ENCODE results near the gene DCTN4. TPM values are rescaled to one million over a fixed set of nuclear protein-coding genes. Genes with fewer than 3 reads are reported as not detected.

The DCTN4 gene
- total RNA-seq, 1 experiment from 2014 or later, result 48.5 TPM

DNA sequence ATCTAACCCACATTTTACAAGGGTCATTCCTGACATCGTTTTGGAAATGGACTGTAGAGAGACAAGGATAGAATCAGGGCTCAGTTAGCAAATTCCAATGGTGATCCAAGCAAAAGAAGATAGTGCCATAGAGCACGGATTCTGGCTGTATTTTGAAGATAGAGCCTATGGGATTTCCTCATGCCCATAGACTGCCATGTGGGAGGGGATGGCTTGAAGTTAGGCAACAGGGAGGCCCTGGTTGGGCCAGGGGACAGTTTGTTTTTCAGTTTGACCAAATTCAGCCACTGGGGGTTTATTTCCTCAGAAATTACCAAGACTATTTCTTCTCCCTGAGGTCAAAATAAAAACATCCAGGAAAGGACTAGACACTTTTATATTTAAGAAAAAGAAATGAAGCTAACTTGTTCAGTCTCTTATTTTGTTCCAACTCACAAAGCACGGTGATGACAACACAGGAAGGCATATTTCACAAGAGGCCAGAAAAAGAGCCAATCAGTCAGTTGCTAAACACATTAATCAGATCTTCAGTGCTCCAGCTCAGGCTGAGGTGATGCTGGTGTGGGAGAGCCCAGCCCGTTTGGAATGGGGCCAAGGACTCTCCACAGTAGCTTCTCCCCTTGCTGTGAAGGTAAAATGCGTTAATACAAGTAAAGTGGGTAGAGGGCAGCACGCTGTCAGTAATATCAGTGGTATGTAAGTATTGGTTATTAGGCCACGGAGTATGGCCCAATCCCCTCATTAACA lies 4.4 kb upstream of the DCTN4 start:
- Histone ChIP-seq H2BK20ac (ENCODE audit: low read depth, low read length, poor library complexity, severe bottlenecking) (no peak overlapping the region), H4K91ac (ENCODE audit: insufficient read length, low read depth, low read length) (no peak overlapping the region), H3K4me1 (ENCODE audit: insufficient read depth, low read length) (peaks cover 2% of the 10 kb centered on the region; the same call in 1 of the 2 replicates), H2AFZ (ENCODE audit: low read length) (no peak overlapping the region), H3K18ac (ENCODE audit: insufficient read length, low read depth, low read length) (no peak overlapping the region), H2BK12ac (ENCODE audit: insufficient read length, low read depth, low read length) (no peak overlapping the region), H3K79me2 (ENCODE audit: insufficient read depth, low read length) (no peaks in the 10 kb centered on the region), H3T11ph (ENCODE audit: low read length) (no peak overlapping the region), H3K4ac (ENCODE audit: low read depth, low read length) (no peak overlapping the region), H3K14ac (ENCODE audit: insufficient read depth, low read length) (no peak overlapping the region), H3K9ac (ENCODE audit: extremely low read depth, insufficient read length, low read length) (no peak overlapping the region), H3K4me2 (ENCODE audit: insufficient read depth, insufficient read length, low read length) (no peak overlapping the region), H3K79me1 (ENCODE audit: insufficient read depth, low read depth, low read length, poor library complexity, severe bottlenecking) (no peaks in the 10 kb centered on the region), H3K27ac (ENCODE audit: insufficient read length, low read depth, low read length) (no peak overlapping the region), H3K56ac (ENCODE audit: insufficient read length, low read depth, low read length) (no peak overlapping the region), H3K27me3 (ENCODE audit: insufficient read depth, low read length) (no peaks in the 10 kb centered on the region), H3K23ac (ENCODE audit: insufficient read length, low read depth, low read length) (no peak overlapping the region), H4K20me1 (ENCODE audit: control insufficient read depth, insufficient read depth, insufficient read length) (no peaks in the 10 kb centered on the region), H2BK120ac (ENCODE audit: low read depth, low read length, poor library complexity, severe bottlenecking) (no peak overlapping the region), H3K9me3 (ENCODE audit: control insufficient read depth, low read depth, low read length) (no peaks in the 10 kb centered on the region), H2BK5ac (ENCODE audit: insufficient read length, low read length) (no peak overlapping the region), H3K23me2 (ENCODE audit: insufficient read length, low read depth, low read length, poor library complexity, severe bottlenecking) (peaks cover under 1% of the 10 kb centered on the region), H4K5ac (ENCODE audit: insufficient read length, low read depth, low read length) (no peak overlapping the region), H2BK15ac (ENCODE audit: low read depth, low read length) (no peak overlapping the region), H4K8ac (replicated peaks; ENCODE audit: insufficient read length, low read depth, low read length) (no peak overlapping the region), H2AK5ac (ENCODE audit: insufficient read length, low read length) (no peak overlapping the region)
- H3K27me3 Mint-ChIP-seq (ENCODE audit: low read depth), result peaks cover 14% of the 10 kb centered on the region
- no peak overlapping the region for H3K27ac Mint-ChIP-seq
- H3K9me3 Mint-ChIP-seq, result peaks cover 10 to 12% of the 10 kb centered on the region in 2 experiments; a peak in 3 of 5 replicates
- no peak overlapping the region for H3K4me3 Mint-ChIP-seq
- TF ChIP-seq, protein P1, sequence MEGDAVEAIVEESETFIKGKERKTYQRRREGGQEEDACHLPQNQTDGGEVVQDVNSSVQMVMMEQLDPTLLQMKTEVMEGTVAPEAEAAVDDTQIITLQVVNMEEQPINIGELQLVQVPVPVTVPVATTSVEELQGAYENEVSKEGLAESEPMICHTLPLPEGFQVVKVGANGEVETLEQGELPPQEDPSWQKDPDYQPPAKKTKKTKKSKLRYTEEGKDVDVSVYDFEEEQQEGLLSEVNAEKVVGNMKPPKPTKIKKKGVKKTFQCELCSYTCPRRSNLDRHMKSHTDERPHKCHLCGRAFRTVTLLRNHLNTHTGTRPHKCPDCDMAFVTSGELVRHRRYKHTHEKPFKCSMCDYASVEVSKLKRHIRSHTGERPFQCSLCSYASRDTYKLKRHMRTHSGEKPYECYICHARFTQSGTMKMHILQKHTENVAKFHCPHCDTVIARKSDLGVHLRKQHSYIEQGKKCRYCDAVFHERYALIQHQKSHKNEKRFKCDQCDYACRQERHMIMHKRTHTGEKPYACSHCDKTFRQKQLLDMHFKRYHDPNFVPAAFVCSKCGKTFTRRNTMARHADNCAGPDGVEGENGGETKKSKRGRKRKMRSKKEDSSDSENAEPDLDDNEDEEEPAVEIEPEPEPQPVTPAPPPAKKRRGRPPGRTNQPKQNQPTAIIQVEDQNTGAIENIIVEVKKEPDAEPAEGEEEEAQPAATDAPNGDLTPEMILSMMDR (conservative IDR thresholded peaks at IDR 0.05), result no peak
- peaks cover 0 to 11% (median 9%) of the 10 kb centered on the region in 3 experiments; a peak in 3 of 7 replicates for H3K36me3 Mint-ChIP-seq (ENCODE audit: insufficient read depth in 1 of 3, low read depth in 3 of 3)
- peaks cover 3 to 13% of the 10 kb centered on the region in 2 experiments for H3K4me1 Mint-ChIP-seq
- no CpG with 5 or more reads among the region's 7 CpGs for WGBS (ENCODE audit: extremely low coverage, insufficient read length, low lambda C conversion rate)
- DNase-seq, result no peak

Data from H9 (cell line).